ENCODE measurements around the gene LGI2.

DNA sequence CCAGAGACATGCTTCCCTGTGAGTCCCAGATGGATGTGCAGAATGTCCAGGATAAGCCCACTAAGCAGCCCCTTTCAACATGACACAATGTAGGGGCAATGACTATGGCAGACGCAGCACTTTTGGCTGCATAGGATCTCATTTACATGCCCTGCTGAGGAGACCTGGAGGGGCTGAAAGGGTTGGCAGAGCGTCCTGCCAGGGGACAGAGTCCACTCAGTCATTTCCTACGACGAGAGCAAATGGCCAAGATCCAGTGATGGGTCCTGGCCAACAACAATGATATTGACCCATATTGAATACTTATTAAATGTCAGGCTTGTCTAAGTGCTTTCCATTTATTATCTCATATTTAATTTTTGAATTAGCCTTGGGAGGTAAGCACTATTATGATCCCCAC, 41.4 kb downstream of the LGI2 start:
- TF ChIP-seq, protein P1, sequence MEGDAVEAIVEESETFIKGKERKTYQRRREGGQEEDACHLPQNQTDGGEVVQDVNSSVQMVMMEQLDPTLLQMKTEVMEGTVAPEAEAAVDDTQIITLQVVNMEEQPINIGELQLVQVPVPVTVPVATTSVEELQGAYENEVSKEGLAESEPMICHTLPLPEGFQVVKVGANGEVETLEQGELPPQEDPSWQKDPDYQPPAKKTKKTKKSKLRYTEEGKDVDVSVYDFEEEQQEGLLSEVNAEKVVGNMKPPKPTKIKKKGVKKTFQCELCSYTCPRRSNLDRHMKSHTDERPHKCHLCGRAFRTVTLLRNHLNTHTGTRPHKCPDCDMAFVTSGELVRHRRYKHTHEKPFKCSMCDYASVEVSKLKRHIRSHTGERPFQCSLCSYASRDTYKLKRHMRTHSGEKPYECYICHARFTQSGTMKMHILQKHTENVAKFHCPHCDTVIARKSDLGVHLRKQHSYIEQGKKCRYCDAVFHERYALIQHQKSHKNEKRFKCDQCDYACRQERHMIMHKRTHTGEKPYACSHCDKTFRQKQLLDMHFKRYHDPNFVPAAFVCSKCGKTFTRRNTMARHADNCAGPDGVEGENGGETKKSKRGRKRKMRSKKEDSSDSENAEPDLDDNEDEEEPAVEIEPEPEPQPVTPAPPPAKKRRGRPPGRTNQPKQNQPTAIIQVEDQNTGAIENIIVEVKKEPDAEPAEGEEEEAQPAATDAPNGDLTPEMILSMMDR (IDR thresholded peaks at IDR 0.05; ENCODE audit: low read depth, low read length): no peak
- no peak for TF ChIP-seq POLR2A (IDR thresholded peaks at IDR 0.05; ENCODE audit: extremely low read depth, insufficient read length)
- TF ChIP-seq, protein P2, sequence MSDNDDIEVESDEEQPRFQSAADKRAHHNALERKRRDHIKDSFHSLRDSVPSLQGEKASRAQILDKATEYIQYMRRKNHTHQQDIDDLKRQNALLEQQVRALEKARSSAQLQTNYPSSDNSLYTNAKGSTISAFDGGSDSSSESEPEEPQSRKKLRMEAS (IDR thresholded peaks at IDR 0.05; ENCODE audit: low read depth, low read length): no peak
- TF ChIP-seq MYC (IDR thresholded peaks at IDR 0.05; ENCODE audit: low read depth, low read length): no peak
